GM23338 (cell line): ENCODE results near the gene CACNA2D3. TPM values are rescaled to one million over a fixed set of nuclear protein-coding genes. Genes with fewer than 3 reads are reported as not detected.

ENCODE experiments used
- ATAC-seq: fragments of 200-7000 bp; cut with Tn5 transposase; 3 replicates; pipeline ENCODE4 v1.9.1; 2020
- DNase-seq: peaks from one replicate; pipeline ENCODE4 v3.0.0-alpha.2; 2015; ENCODE audit warnings: low spot score
- H2AFZ ChIP-seq: fragments of 200-600 bp; sonication (generic); 2 replicates; pipeline ENCODE4 v1.8.0; 2016; ENCODE audit warnings: antibody characterized with exemption, mild to moderate bottlenecking, moderate library complexity
- H3F3A ChIP-seq: fragments of 200-600 bp; sonication (generic); replicated peaks from 2 replicates; pipeline ENCODE4 v1.8.0; 2017; ENCODE audit warnings: antibody characterized with exemption, mixed run types, low read depth
- H3K27ac ChIP-seq: fragments of 200-600 bp; sonication (generic); 2 replicates; pipeline ENCODE4 v1.6.1; 2016; ENCODE audit warnings: low read depth
- H3K27me3 ChIP-seq: fragments of 200-600 bp; sonication (generic); 2 replicates; pipeline ENCODE4 v1.8.0; 2016; ENCODE audit warnings: mild to moderate bottlenecking, mixed run types, moderate library complexity; ENCODE audit not compliant: insufficient read depth
- H3K36me3 ChIP-seq: fragments of 200-600 bp; sonication (generic); 2 replicates; pipeline ENCODE4 v1.8.0; 2016; ENCODE audit warnings: mild to moderate bottlenecking; ENCODE audit not compliant: insufficient read depth
- H3K4me1 ChIP-seq: fragments of 200-600 bp; sonication (generic); 2 replicates; pipeline ENCODE4 v1.8.0; 2016; ENCODE audit warnings: mild to moderate bottlenecking, moderate library complexity; ENCODE audit not compliant: insufficient read depth
- H3K4me2 ChIP-seq: fragments of 200-600 bp; sonication (generic); 2 replicates; pipeline ENCODE4 v1.7.1; 2017; ENCODE audit warnings: mixed run types
- H3K4me3 ChIP-seq: fragments of 200-600 bp; sonication (generic); 2 replicates; pipeline ENCODE4 v1.6.1; 2016; ENCODE audit warnings: mixed run types
- H3K79me2 ChIP-seq: fragments of 200-600 bp; sonication (generic); replicated peaks from 2 replicates; pipeline ENCODE4 v1.8.0; 2017; ENCODE audit warnings: mild to moderate bottlenecking; ENCODE audit not compliant: insufficient read depth
- H3K9me2 ChIP-seq: fragments of 200-600 bp; sonication (generic); 2 replicates; pipeline ENCODE4 v1.8.0; 2017; ENCODE audit not compliant: insufficient read depth
- H4K20me1 ChIP-seq: fragments of 200-600 bp; sonication (generic); replicated peaks from 2 replicates; pipeline ENCODE4 v1.8.0; 2017; ENCODE audit warnings: mild to moderate bottlenecking; ENCODE audit not compliant: insufficient read depth
- H3K27ac Mint-ChIP-seq: 2 replicates; pipeline ENCODE4 v1.8.0; 2020; ENCODE audit warnings: inconsistent platforms, mild to moderate bottlenecking, moderate library complexity, mixed read lengths
- H3K27me3 Mint-ChIP-seq: 3 replicates; pipeline ENCODE4 v1.8.0; 2022; ENCODE audit warnings: low read depth, mild to moderate bottlenecking, moderate library complexity, mixed read lengths, inconsistent platforms; ENCODE audit not compliant: insufficient read depth, poor library complexity
- H3K36me3 Mint-ChIP-seq: 3 replicates; pipeline ENCODE4 v1.8.0; 2021; ENCODE audit warnings: low read depth, mild to moderate bottlenecking, inconsistent platforms, moderate library complexity, mixed read lengths
- H3K4me1 Mint-ChIP-seq: 3 replicates; pipeline ENCODE4 v1.8.0; 2020; ENCODE audit warnings: mild to moderate bottlenecking, inconsistent platforms, mixed read lengths
- H3K4me3 Mint-ChIP-seq: 3 replicates; pipeline ENCODE4 v1.8.0; 2021; ENCODE audit warnings: moderate library complexity, mild to moderate bottlenecking, inconsistent platforms, mixed read lengths
- H3K9me3 Mint-ChIP-seq: 3 replicates; pipeline ENCODE4 v1.8.0; 2020; ENCODE audit warnings: moderate library complexity, mild to moderate bottlenecking, inconsistent platforms, mixed read lengths
- CREB1 ChIP-seq: fragments of 250-450 bp; sonication (Bioruptor Pico); IDR thresholded peaks from 2 replicates; pipeline ENCODE4 v1.5.0; 2020; ENCODE audit warnings: low read depth, mild to moderate bottlenecking, moderate library complexity
- CTCF ChIP-seq, 2 experiments: fragments of 200-600 bp in 1 of 2; sonication (generic) in 1 of 2; conservative IDR thresholded peaks; 2 replicates each; pipeline versions ENCODE4 v1.5.1 to v1.6.1; 2016 to 2017; ENCODE audit warnings: antibody characterized with exemption in 2 of 2, low read depth in 2 of 2, mild to moderate bottlenecking in 2 of 2, moderate library complexity in 1 of 2
- EZH2 ChIP-seq: fragments of 200-600 bp; sonication (generic); IDR thresholded peaks from one replicate; pipeline ENCODE4 v1.8.0; 2017; ENCODE audit warnings: antibody characterized with exemption, mild to moderate bottlenecking, low read depth; ENCODE audit not compliant: unreplicated experiment
- EZH2phosphoT487 ChIP-seq: fragments of 200-600 bp; sonication (generic); IDR thresholded peaks from one replicate; pipeline ENCODE4 v1.8.1; 2018; ENCODE audit warnings: antibody characterized with exemption; ENCODE audit not compliant: unreplicated experiment
- JUNB ChIP-seq: IDR thresholded peaks from one replicate; pipeline ENCODE4 v1.6.1; 2016; ENCODE audit warnings: antibody characterized with exemption; ENCODE audit not compliant: unreplicated experiment
- NANOG ChIP-seq: IDR thresholded peaks from 2 replicates; pipeline ENCODE4 v1.6.1; 2016; ENCODE audit warnings: antibody characterized with exemption, borderline replicate concordance
- POLR2AphosphoS5 ChIP-seq: IDR thresholded peaks from 2 replicates; pipeline ENCODE4 v1.6.1; 2016; ENCODE audit warnings: antibody characterized with exemption, low read depth
- REST ChIP-seq: IDR thresholded peaks from one replicate; pipeline ENCODE4 v1.6.1; 2018; ENCODE audit warnings: antibody characterized with exemption; ENCODE audit not compliant: unreplicated experiment
- STAT1 ChIP-seq: IDR thresholded peaks from one replicate; pipeline ENCODE4 v1.6.1; 2016; ENCODE audit warnings: antibody characterized with exemption; ENCODE audit not compliant: unreplicated experiment
- ZNF114 ChIP-seq: fragments of 250-450 bp; sonication (Bioruptor Pico); IDR thresholded peaks from 2 replicates; pipeline ENCODE4 v1.5.0; 2020; ENCODE audit warnings: mild to moderate bottlenecking, moderate library complexity
- ZNF331 ChIP-seq: fragments of 250-450 bp; sonication (Bioruptor Pico); IDR thresholded peaks from 2 replicates; pipeline ENCODE4 v1.5.0; 2020; ENCODE audit warnings: low read depth, mild to moderate bottlenecking, moderate library complexity
- polyA plus RNA-seq: library from polyadenylated mRNA; unstranded; fragments of >200 nt; fragmentation: Nextera tagmentation; extraction: Ambion mirVana; gene quantifications from 2 replicates; pipeline ENCODE4 v1.2.1, GENCODE V29; 2016
- total RNA-seq: library from RNA; depleted of rRNA; stranded (reverse); fragments of >200 nt; shearing (Covaris generic); gene quantifications from 2 replicates; pipeline ENCODE4 v1.2.3, GENCODE V29; 2014
- TF ChIP-seq, protein P1 (sequence below): fragments of 250-450 bp; sonication (Bioruptor Pico); IDR thresholded peaks from 2 replicates; pipeline ENCODE4 v1.5.0; 2020; ENCODE audit warnings: mild to moderate bottlenecking, moderate library complexity
- TF ChIP-seq, protein P2 (sequence below): IDR thresholded peaks from 2 replicates; pipeline ENCODE4 v1.6.1; 2016; ENCODE audit warnings: antibody characterized with exemption

CACNA2D3 gene
- total and polyA plus RNA-seq, 2 experiments from 2014 or later, result 2.2 to 2.3 TPM

DNA sequence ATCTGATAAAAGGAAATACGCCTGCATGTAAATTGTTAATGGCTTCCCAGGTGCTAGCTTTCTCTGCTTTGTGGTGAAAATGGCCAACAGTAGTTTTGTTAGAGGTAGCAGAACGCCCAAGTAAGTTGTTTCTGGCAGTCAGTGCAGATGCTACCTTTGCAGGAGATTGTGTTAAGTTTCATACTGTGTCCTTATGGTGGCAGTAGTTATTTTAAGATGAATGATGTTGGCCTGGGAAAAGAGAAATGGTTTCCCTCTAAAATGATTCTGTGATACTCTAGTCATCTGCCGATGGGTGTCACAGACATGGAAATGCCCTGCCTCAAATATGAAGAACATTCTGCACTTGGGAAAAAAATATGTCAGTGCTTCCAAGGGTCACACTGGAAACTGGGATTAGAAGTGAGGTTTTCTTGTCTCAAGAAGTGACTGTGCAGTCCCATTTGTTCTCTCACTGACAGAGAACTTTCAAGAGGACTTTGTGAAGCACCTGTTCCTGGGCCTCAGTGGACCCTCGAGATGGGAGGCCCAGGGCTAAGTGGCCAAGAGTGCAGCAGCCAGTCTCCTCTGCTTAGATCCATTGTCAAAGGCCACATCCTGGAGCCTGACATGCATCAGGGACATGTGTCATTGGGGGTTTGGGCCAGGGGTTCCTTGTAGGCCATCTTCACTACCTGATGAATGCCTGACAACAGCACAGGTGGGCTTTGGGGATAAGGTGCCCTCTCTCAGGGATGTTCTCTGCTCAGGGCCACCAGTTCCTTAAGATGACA is 393.3 kb downstream of the CACNA2D3 start:
- DNase-seq, result no peak
- no peak for ATAC-seq
- Mint-ChIP-seq H3K4me1 (no peaks in the 10 kb centered on the region), H3K4me3 (no peak overlapping the region), H3K9me3 (peaks cover 9% of the 10 kb centered on the region; the same call in 2 of the 3 replicates), H3K36me3 (peaks cover 3% of the 10 kb centered on the region; the same call in 1 of the 3 replicates), H3K27ac (no peak overlapping the region), H3K27me3 (peaks cover 18% of the 10 kb centered on the region)
- Histone ChIP-seq H3K27ac (no peak overlapping the region), H3K4me3 (no peak overlapping the region), H3K9me2 (peaks cover 15% of the 10 kb centered on the region; the same call in 1 of the 2 replicates), H2AFZ (no peak overlapping the region), H4K20me1 (no peaks in the 10 kb centered on the region), H3K79me2 (no peaks in the 10 kb centered on the region), H3K4me2 (no peak overlapping the region), H3F3A (no peaks in the 10 kb centered on the region), H3K36me3 (no peaks in the 10 kb centered on the region), H3K27me3 (no peaks in the 10 kb centered on the region), H3K4me1 (no peaks in the 10 kb centered on the region)
- TF ChIP-seq JUNB, result no peak
- TF ChIP-seq, protein P1, sequence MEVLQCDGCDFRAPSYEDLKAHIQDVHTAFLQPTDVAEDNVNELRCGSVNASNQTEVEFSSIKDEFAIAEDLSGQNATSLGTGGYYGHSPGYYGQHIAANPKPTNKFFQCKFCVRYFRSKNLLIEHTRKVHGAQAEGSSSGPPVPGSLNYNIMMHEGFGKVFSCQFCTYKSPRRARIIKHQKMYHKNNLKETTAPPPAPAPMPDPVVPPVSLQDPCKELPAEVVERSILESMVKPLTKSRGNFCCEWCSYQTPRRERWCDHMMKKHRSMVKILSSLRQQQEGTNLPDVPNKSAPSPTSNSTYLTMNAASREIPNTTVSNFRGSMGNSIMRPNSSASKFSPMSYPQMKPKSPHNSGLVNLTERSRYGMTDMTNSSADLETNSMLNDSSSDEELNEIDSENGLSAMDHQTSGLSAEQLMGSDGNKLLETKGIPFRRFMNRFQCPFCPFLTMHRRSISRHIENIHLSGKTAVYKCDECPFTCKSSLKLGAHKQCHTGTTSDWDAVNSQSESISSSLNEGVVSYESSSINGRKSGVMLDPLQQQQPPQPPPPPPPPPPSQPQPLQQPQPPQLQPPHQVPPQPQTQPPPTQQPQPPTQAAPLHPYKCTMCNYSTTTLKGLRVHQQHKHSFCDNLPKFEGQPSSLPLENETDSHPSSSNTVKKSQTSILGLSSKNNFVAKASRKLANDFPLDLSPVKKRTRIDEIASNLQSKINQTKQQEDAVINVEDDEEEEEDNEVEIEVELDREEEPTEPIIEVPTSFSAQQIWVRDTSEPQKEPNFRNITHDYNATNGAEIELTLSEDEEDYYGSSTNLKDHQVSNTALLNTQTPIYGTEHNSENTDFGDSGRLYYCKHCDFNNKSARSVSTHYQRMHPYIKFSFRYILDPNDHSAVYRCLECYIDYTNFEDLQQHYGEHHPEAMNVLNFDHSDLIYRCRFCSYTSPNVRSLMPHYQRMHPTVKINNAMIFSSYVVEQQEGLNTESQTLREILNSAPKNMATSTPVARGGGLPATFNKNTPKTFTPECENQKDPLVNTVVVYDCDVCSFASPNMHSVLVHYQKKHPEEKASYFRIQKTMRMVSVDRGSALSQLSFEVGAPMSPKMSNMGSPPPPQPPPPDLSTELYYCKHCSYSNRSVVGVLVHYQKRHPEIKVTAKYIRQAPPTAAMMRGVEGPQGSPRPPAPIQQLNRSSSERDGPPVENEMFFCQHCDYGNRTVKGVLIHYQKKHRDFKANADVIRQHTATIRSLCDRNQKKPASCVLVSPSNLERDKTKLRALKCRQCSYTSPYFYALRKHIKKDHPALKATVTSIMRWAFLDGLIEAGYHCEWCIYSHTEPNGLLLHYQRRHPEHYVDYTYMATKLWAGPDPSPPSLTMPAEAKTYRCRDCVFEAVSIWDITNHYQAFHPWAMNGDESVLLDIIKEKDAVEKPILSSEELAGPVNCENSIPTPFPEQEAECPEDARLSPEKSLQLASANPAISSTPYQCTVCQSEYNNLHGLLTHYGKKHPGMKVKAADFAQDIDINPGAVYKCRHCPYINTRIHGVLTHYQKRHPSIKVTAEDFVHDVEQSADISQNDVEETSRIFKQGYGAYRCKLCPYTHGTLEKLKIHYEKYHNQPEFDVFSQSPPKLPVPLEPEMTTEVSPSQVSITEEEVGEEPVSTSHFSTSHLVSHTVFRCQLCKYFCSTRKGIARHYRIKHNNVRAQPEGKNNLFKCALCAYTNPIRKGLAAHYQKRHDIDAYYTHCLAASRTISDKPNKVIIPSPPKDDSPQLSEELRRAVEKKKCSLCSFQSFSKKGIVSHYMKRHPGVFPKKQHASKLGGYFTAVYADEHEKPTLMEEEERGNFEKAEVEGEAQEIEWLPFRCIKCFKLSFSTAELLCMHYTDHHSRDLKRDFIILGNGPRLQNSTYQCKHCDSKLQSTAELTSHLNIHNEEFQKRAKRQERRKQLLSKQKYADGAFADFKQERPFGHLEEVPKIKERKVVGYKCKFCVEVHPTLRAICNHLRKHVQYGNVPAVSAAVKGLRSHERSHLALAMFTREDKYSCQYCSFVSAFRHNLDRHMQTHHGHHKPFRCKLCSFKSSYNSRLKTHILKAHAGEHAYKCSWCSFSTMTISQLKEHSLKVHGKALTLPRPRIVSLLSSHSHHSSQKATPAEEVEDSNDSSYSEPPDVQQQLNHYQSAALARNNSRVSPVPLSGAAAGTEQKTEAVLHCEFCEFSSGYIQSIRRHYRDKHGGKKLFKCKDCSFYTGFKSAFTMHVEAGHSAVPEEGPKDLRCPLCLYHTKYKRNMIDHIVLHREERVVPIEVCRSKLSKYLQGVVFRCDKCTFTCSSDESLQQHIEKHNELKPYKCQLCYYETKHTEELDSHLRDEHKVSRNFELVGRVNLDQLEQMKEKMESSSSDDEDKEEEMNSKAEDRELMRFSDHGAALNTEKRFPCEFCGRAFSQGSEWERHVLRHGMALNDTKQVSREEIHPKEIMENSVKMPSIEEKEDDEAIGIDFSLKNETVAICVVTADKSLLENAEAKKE, result no peak
- no peak for TF ChIP-seq REST
- TF ChIP-seq POLR2AphosphoS5, result no peak
- no peak for TF ChIP-seq CREB1 (CRISPR knock-in tag)
- no peak; a peak in 1 of 4 replicates for TF ChIP-seq CTCF (conservative IDR thresholded peaks at IDR 0.05; ENCODE audit: low read depth in 2 of 2)
- no peak for TF ChIP-seq STAT1
- TF ChIP-seq EZH2, result no peak
- TF ChIP-seq EZH2phosphoT487, result no peak
- no peak for TF ChIP-seq ZNF114 (CRISPR knock-in tag)
- no peak for TF ChIP-seq ZNF331 (CRISPR knock-in tag)
- no peak for TF ChIP-seq NANOG
- TF ChIP-seq, protein P2, sequence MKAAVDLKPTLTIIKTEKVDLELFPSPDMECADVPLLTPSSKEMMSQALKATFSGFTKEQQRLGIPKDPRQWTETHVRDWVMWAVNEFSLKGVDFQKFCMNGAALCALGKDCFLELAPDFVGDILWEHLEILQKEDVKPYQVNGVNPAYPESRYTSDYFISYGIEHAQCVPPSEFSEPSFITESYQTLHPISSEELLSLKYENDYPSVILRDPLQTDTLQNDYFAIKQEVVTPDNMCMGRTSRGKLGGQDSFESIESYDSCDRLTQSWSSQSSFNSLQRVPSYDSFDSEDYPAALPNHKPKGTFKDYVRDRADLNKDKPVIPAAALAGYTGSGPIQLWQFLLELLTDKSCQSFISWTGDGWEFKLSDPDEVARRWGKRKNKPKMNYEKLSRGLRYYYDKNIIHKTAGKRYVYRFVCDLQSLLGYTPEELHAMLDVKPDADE, result no peak
